A549 (cell line): ENCODE data around the gene ZNF652.

ENCODE experiments used
- BHLHE40 ChIP-seq: IDR thresholded peaks from 2 replicates; pipeline ENCODE4 v1.6.1; 2012; ENCODE audit warnings: low read depth, low read length, inconsistent platforms
- CEBPB ChIP-seq, 2 experiments: fragments of >200 bp in 1 of 2; sonication (Bioruptor Twin) in 1 of 2; formaldehyde crosslinking in 1 of 2; IDR thresholded peaks; 2 replicates each; pipeline ENCODE4 v1.6.1; 2012 to 2016
- EP300 ChIP-seq, 2 experiments: fragments of >200 bp; sonication (Bioruptor Twin); formaldehyde crosslinking; IDR thresholded peaks; 2 replicates in 1 of 2; 3 replicates in 1 of 2; pipeline ENCODE4 v1.6.1; 2016 to 2017
- PBX3 ChIP-seq: IDR thresholded peaks from 2 replicates; pipeline ENCODE4 v1.6.1; 2012
- POLR2A ChIP-seq: IDR thresholded peaks from 2 replicates; pipeline ENCODE4 v1.6.1; 2012; ENCODE audit warnings: mild to moderate bottlenecking, low read length
- RFX5 ChIP-seq: fragments of 450-650 bp; IDR thresholded peaks from 2 replicates; pipeline ENCODE4 v1.7.1; 2014; ENCODE audit warnings: antibody characterized with exemption, mild to moderate bottlenecking, moderate library complexity
- TF ChIP-seq, protein P1 (sequence below): fragments of >200 bp; sonication (Bioruptor Twin); formaldehyde crosslinking; IDR thresholded peaks from 3 replicates; pipeline ENCODE4 v1.5.1; 2016

DNA sequence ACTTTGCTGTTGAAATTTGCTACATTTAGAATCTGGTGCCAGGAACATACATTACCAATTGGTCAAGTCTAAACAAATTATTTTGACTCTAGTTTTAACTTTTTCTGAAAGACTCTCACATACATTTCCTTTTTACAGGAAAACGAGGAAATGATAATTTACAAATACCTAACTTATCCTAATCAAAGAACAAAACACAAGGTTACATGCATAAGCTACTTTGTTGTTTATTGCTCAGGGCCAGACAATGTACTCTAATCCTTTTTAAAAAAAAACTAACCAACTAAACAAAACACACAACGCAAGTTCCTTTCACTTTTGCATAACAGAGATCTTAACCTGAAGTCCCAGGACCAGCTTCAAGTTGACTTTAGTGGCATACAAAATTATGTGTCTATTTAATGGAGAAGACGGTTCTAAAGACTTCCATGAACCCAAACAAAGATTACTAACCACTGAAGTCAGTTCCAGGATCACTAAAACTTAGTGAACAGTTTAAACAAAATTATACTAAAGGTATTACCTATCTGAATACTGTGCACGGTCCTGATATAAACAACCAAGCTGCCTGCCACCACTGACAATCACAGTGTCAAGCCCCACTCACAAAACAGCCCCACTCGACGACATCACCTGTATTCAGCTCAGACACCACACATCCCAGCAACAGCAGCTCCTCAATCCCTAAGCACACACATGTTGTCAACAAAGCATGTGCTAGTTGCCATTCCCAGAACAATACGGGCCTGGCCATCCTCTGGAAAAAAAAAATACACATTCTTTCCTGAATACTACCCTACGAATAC is 1.9 kb downstream of the ZNF652 start:
- TF ChIP-seq EP300 (IDR thresholded peaks at IDR 0.05) (no peak), RFX5 (no peak), CEBPB (IDR thresholded peaks at IDR 0.05) (no peak), POLR2A (no peak), PBX3 (no peak), BHLHE40 (no peak)
- TF ChIP-seq, protein P1, sequence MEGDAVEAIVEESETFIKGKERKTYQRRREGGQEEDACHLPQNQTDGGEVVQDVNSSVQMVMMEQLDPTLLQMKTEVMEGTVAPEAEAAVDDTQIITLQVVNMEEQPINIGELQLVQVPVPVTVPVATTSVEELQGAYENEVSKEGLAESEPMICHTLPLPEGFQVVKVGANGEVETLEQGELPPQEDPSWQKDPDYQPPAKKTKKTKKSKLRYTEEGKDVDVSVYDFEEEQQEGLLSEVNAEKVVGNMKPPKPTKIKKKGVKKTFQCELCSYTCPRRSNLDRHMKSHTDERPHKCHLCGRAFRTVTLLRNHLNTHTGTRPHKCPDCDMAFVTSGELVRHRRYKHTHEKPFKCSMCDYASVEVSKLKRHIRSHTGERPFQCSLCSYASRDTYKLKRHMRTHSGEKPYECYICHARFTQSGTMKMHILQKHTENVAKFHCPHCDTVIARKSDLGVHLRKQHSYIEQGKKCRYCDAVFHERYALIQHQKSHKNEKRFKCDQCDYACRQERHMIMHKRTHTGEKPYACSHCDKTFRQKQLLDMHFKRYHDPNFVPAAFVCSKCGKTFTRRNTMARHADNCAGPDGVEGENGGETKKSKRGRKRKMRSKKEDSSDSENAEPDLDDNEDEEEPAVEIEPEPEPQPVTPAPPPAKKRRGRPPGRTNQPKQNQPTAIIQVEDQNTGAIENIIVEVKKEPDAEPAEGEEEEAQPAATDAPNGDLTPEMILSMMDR: no peak
